ENCODE results near the gene SGMS1.

SGMS1 gene

DNA sequence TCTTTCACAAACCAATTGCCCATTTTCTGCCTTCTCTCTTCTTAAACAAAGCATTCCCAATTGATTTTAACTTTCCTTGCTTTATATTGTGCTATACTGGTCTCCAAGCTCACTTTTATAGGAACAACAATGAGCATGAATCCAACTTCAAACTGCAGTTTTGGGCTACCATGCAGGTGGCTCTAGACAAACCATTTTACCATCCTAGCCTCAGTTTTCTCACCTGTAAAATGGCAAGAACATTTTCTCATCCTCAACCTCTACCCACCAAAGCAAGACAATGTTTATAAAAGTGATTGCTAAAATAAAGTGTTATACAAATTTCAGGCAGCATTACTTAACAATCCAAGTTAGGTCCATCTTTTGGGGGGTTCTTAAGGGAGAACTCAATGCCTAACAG lies 305.6 kb downstream of the SGMS1 start:
- FAIRE-seq: no peak

DNA sequence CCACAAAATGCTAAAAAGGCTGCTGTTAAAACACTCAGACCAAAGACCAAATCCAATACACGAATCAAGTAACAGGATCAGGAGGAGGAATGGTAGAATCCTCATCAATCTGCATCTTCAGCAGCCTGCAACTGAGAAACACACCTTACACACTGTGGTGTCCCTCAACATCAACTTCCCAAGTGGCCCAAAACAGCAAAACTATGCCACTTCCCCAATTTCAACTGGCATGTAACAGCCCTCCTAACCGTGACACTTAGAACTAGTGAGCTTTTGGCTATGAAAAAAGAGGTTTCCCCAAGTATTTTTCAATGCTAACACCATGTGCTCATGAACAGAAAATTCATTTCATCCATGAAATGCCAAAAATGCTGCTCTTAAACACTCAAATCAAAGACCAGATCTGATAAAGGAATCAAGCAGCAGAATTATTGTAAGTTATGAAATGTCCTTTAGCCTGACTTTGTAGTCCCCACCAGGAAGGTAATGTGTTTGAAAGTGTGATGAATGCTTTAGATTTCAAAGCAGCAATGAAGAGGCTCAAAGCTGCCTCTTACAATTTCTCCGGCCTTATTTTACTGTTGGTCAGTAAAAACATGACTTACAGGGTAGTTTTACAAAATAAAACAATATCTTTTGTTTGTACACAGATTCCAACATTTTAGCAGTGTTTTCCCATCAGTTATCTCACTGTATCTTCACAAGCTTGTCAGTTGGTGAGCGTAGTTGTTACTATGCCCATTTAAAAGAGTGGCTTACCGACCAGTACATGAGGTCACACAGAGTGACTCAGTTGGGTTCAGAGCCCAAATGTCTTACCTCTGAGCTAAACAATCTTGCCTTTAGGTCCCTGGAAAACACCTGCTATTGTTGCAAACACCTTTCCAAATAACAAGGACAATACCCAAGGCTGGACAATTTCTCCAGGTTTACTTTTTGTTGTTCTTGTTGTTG lies 306.8 kb downstream of the SGMS1 start:
- FAIRE-seq: no peak

DNA sequence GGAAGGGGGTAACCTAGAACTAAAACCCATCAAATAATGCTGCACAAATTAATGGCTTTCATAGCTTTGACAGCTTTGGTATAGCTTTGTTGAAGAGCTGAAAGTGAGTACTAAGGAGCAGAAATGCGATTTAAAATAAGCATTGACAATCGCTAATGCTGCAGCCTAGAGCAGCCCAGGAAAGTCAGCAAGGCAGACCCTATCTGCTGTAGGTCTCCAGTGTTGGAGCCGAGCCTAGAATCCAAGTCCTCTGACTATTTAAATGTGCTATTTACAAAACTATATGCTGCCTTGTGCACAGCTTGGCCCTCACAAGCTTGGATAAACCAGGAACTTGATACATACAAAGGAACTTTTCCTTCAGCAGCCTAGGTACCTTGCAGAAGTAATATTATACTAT lies 307.6 kb downstream of the SGMS1 start:
- FAIRE-seq: no peak

DNA sequence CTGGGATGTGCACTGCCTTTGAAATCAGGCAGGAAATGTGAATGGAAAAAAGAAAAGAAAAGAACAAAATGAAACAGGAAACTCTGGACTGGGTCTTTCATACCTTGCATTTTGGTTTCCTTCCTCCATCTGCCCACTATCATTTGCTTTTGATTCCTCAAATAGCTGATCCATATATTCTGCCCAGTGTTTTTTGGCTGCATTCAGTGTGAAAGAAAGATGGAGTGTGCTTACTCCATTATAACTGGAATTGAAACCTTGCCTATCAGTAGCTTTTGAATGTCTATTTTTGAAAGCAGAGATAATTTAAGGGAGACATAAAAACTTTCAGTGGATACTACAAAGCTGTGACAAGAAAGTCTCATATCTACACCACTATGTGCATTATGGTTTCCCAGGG lies 308.3 kb downstream of the SGMS1 start:
- no peak for FAIRE-seq

DNA sequence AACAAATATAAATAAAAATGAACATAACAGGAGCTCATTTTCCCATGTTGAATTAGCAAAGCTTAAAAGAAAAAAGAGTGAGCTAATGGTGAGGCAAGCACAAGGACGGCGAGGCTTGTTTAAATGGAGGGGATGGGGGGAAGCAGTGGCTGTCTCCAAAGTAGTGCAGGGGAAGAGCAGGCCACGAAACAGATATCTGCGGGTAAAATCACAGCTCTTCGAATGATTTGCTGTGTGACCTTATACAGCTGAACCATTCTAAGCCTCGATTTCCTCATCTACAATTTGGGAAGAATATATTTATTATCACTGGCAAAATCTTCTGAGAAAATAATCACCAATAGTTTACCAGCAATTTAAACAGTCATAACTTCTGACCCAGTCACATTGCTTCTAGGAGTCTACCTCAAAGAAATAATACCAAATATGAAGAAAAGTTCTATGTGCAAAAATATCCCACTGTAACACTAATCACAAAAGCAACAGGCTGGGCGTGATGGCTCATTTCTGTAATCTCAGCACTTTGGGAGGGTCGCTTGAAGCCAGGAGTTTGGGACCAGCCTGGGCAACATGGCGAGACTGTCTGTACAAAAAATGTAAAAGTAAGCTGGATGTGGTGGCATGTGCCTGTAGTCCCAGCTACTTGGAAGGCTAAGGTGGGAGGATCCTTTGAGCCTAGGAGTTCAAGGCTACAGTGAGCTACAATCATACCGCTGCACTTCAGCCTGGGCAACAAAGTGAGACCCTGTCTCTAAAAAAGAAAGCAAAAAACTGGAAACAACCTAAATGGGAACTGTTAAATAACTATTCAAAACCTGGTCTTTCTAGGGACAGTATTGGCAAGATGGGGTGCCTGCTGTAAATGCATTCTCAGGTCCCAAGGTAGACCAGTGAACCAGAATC lies 309.3 kb downstream of the SGMS1 start:
- FAIRE-seq: no peak

DNA sequence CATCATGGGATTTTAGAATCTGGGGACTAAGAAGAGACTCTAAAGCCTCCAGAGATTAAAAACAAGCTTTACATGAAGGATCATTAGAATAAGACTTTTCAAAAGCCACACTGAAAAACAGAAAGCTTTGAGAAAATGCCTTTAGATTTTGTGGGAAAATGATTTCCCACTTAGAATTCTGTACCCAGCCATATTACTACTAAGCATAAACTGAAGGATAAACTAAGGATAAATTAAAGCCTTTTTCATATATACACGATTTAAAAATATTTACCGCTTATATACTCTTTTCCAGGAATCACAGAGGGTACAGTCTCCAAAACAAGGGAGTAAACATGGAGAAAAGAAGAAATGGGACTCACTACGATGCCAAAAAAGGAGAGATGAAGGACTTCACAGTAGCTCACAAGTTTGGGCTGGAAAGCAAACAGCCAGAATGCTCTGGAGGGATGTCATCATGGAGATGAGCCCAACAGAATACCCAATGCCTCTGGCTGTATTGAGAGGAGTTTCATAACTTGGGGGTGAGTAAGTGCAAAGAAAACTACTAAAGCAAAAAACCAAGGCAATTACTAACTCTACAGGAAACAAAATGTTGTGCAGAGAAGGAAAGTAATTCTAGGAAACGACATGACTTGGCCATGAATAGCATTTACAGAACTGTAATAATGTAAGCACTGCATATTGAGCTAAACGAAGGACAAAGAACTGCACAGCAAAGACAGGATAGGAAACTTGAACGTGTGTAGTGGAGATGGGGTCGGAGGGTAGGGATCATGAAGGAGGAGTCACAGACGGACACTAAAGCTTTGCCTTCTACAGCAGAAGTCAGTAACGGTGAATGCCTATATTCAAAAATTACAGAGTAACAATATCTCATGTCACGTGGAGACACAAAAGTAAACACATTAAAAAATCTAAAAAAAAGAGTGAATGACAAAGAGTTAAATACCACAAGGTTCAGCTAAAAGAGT lies 311.0 kb downstream of the SGMS1 start:
- no peak for FAIRE-seq

DNA sequence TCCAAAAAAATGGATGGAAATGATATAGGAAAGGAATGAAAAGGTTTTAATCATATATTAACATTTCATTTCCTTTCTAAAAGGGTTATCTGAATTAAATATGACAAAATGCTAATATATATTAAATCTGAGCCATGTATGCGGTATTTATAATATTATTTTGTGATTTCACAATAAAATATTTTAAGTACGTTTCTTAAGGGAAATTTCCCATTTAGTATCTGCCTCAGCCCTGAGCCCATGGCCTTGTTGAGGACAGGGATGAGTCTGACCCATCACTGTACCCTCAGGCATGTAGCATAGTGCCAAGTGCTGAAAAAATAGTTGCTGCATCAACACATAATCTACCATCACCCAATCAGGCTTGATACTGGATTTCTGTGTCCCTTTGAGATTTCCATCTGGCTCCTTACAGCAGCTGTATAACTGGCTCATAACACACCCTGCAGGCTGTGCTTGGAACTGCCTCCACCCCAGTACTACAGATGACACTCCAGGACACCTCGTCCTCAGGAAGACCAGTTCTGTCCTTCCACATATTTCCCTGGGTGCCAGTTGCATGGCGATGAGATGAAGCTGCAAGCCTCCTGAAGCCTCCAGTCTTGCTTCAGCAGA lies 313.1 kb downstream of the SGMS1 start:
- FAIRE-seq: no peak

DNA sequence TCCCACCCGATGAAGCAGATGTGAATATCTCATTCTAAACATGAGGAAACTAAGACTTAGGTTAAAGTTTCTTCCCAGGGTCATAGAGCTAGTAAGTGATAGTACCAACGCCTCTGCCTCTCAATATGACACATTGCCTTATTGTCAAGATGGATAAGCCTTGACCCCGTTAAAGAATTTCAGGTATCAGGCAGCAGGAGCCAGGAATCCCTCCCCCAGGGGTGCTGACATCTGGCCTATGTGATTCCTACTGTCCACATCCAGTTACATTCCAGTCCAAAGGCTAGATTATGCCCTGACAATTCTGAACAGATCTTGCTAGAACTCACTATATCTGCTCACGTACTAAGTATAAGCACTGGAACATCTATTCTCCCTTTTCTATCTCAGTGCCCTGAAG lies 314.4 kb downstream of the SGMS1 start:
- FAIRE-seq: no peak

DNA sequence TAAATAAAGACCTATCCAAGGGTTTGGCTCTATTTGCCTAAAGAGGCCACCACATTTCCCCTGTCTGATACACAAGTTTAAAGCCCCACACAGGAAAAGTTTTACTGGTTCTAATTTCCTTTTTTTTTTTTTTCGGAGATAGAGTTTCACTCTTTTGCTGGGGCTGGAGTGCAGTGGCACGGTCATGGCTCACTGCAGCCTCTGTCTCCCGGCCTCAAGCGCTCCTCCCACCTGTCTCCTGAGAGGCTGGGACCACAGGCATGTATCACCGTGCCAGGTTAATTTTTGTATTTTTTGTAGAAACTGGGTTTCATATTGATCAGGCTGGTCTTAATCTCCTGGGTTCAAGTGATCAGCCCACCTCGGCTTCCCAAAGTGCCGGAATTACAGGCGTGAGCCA lies 319.1 kb downstream of the SGMS1 start:
- FAIRE-seq: no peak

DNA sequence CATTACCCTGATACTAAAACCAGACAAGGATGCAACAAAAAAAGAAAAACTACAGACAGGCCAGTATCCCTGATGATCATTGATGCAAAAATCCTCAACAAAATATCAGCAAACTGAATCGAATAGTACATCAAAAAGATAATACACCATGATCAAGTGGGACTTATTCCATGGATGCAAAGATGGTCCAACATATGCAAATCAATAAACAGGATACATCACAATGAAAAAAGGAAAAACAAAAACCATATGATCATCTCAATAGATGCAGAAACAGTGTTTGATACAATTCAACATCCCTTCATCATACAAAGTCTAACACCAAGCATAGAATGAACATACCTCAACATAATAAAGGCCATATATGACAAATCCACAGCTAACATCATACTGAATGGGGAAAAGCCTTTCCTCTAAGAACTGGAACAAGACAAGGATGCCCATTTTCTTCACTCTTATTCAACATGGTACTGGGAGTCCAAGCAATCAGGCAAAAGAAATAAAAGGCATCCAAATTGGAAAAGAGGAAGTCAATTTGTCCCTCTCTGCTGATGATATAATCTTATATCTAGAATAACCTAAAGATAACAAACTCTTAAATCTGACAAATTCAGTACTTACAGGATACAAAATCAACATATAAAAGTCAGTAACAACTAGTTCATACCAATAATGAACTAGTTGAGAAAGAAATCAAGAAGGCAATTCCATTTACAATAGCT lies 323.6 kb downstream of the SGMS1 start:
- FAIRE-seq: no peak

DNA sequence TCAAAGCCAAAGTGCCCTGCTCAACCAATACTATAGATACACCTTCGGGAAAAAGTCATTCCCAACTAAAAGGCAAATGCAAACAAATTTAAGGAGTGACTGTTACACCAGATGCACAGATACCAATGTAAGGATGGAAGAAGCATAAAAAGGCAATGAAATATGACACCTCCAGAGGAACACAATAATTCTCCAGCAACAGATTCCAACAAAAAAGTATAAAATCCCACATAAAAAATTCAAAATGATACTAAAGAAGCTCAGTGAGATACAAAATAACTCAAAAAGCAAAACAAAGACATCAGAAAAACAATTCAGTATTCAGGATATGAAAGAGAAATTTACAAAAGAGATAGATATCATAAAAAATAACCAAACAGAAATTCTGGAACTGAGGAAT lies 328.4 kb downstream of the SGMS1 start:
- no peak for FAIRE-seq

DNA sequence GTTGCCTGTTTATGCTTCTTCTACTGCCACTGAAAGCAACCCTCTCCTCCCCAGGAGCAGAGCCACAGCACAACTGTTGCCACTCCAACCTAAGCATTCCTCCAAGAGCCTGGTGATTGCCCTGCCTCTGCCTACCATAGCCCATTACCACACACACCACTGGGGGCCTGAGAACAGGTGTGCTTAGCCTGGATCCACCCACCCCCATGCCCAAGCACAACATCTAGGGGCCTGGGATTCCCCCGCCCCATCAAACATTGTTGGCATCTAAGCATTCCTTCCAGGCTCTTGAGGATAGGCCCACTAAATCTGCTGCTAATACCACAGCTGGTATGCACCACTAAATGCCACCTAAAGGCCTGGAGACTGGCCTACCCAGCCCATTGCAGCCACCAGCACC lies 329.2 kb downstream of the SGMS1 start:
- no peak for FAIRE-seq

DNA sequence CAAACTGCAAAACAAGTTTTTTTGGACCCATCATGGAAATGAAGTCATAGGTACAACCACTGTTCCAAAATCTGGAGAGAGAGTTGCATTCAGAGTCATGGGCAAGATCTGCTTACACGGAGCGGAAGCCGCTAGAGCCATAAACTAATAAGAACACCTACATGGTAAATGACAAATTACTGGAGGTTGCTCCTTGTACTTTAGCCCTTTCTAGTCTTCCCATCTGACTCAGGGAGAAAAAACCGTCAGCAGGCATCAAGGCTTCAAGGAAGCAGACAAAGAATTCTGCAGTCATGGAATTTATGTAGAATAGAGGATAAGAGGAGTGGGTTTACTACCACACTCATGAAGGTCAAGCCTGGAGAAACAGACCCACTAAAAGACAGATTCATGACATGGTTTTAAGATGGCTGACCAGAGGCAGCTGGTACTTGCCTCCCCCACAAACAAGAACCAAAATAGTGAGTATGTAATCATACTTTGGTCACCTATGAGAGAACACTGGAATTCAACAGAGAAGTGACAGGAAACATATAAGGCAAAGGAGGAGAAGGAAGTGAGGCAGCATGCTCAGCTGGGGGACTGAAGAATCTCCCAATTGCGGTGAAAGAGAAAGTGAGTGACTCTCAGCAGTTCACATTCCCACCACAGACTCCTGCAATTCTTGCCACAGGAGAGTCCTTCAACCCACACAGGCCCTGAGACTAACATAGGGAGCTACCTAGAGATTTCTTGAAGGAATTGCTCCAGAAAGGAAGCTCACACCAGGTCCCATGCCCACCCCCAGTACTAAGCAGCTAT lies 330.0 kb downstream of the SGMS1 start:
- no peak for FAIRE-seq

DNA sequence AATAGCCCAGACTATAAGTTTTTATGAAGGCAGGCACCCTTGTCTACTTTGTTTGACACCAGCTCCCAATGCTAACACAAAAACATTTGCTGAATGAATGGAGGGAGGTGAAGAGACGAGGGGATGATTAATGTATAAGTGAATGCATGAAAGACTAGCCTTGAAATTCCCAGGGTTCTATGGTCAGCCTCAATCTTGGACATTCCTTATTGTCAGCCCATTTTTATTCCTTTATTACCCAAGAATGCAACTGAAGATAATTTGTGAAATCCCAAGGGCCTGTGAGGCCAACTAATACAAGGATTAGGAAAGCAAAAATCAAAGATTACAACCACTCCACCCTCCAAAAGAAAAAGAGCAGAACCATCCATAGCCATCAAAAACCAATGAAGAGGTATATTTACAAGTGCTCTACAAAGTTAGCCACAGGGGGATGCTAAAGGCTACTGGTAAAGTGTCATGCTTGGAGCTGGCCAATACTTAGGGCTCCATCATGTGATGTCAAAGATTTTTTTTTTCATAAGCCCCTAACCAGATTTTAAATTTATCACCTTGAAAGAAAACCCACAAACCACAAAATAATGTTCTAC lies 332.4 kb downstream of the SGMS1 start:
- no peak for FAIRE-seq

DNA sequence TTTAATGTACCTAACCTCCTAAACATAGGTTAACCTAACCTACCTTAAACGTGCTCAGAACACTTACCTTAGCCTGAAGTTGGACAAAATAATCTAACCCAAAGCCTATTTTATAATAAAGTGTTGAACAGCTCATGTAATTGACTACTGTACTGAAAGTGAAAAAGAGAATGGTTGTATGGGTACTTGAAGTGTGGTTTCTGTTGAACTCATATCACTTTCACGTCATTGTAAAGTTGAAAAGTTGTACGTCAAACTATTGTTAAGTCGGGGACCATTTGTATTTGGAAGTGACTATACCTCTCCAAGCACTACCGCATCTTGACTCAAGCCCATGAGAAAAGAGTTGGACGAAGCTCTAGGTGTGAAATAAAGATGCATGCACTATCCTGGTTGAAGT lies 334.6 kb downstream of the SGMS1 start:
- no peak for FAIRE-seq

DNA sequence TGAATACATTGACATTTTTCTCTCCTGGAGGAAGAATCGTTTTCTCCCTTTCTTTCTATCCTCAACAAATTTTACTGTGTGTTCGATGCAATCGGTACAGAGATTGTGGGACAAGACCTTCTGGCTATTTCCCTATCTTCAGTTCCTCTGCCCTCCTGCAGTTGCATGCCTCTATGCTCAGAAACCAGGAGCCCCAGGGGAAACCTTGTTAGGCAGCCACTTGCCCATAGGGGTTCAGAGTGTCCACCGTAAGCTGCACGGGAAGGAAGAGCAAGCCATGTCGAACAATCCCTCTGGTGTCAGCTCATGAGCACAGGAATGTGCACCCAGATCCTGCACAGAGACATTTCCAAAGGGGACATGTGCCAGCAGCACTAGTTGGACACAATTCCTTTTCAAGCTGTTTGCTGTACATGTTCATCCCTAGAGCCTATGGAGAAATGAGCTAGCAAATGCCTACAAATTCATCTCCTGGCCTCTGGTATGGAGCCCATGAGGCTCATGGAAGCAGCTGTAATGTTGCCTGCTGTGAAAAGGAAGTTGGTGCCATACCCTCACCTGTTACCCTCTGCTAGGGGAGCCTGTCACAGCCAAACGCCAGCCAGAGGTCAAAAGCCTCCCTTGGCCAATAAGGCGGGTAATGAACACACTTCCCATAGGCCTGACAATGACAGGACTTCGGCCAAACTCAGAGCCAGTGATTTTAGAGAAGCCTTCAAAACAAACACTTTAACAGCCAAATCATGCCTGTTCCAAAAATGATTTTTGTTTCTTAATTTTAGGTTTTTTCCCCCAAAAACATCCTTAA lies 336.6 kb downstream of the SGMS1 start:
- FAIRE-seq: no peak

DNA sequence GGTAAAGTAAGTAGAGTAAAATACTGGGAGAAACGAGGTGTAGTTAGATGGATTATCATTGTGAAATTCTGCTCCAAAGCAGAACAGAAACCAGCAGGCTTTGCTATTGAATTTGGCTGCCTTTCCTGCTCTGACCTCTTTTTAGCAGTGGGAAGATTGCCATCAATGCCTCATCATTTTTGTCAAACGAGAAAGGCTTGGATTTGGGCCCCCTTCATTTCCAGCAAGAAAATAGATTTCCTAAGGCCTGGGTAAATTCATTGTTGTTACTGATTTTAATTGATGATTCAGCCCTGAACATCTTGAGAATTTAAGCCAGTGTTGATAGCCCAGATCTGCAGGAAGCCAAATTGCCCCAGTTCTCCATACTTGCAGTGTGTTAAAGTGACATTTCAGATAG lies 337.2 kb downstream of the SGMS1 start:
- FAIRE-seq: no peak

DNA sequence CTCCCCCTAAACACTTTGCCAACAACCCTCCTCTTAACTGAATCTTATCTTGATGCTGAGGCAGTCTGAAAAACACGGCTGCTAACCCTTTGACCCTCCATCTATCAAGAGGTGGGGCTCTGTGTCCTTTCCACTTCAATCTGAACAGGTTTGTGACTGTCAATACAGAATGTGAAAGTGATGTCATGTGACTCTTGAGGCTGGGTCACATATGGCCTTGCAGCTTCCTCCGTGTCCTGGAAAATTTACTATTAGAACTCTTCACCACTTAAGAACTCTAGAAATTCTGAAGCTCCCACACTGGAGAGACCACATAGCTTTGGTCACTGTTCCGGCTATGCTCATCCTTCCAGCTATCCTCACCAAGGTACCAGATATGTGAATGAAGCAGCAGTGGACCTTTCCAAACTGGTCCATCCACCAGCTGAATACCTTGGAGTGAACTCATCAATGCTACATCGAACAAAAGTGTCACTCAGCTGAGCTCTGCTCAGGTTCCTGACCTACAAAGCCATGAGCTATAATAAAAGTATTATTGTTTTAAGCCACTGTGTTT lies 341.7 kb downstream of the SGMS1 start:
- FAIRE-seq: no peak

Measured in islet of Langerhans (tissue), 1 donor.